ENCODE measurements around the gene NFAT5. TPM values are rescaled to one million over a fixed set of nuclear protein-coding genes. Genes with fewer than 3 reads are reported as not detected.

The NFAT5 gene
- total RNA-seq, result 21.9 and 26.4 TPM in 2 replicates

GRCh38 chr16:69565671-69566239, at the start of gene NFAT5:
NFAT5 (plus strand) TSS chr16:69565966; CDS start chr16:69566302, 336 bp downstream.

GRCh38 chr16:69726313-69727060, 160.7 kb downstream of the NFAT5 start, which contains the start of gene NQO1:
NQO1 (minus strand) TSS chr16:69726560; CDS start chr16:69726439, 121 bp downstream.

Other genes starting within 250 kb of the NFAT5 start
- gene PDF, start 235.4 kb upstream of the NFAT5 start, total RNA-seq, result 21.6 and 30.3 TPM in 2 replicates
- gene COG8, start 226.4 kb upstream of the NFAT5 start, total RNA-seq, result 36.1 and 39.1 TPM in 2 replicates
- 20.4 and 31.1 TPM in 2 replicates for gene NIP7, start 226.2 kb upstream of the NFAT5 start, total RNA-seq
- 0.11 TPM in 1 of 2 replicates, not detected in the other for gene TMED6, start 214.2 kb upstream of the NFAT5 start, total RNA-seq
- gene TERF2, start 180.0 kb upstream of the NFAT5 start, total RNA-seq, result 11.6 and 12.3 TPM in 2 replicates
- gene CYB5B, start 141.3 kb upstream of the NFAT5 start, total RNA-seq, result 104 and 151 TPM in 2 replicates
- gene NQO1, start 160.6 kb downstream of the NFAT5 start, total RNA-seq, result 401 and 604 TPM in 2 replicates
- gene NOB1, start 189.0 kb downstream of the NFAT5 start, total RNA-seq, result 19.5 and 24.1 TPM in 2 replicates
- gene WWP2, start 196.4 kb downstream of the NFAT5 start, total RNA-seq, result 17.0 and 20.7 TPM in 2 replicates